Measurements from ENCODE around the gene RERE.

Gene RERE

GRCh38 chr1:8678673-8679394 lies 138.6 kb downstream of the RERE start:
- H3K4me3 ChIP-seq (ENCODE audit: low read depth, low read length) = no peak overlapping the region
- H3K9me3 ChIP-seq (ENCODE audit: control insufficient read depth, insufficient read depth, low read depth, low read length) = no peaks in the 10 kb centered on the region
- TF ChIP-seq ZNF366 (tag by site-specific recombination; conservative IDR thresholded peaks at IDR 0.05) = no peak
- 0 out of 2 replicates have a peak, but pooled peaks have one; percentile 34 for TF ChIP-seq PRDM1 (tag by site-specific recombination; IDR thresholded peaks at IDR 0.05)
- no peak for TF ChIP-seq HOXC10 (CRISPR knock-in tag; IDR thresholded peaks at IDR 0.05)
- TF ChIP-seq ZNF214 (tag by site-specific recombination; IDR thresholded peaks at IDR 0.05; ENCODE audit: borderline replicate concordance) = no peak
- TF ChIP-seq ZNF239 (tag by site-specific recombination; IDR thresholded peaks at IDR 0.05) = no peak
- no peak for TF ChIP-seq ZBTB26 (tag by site-specific recombination; optimal IDR thresholded peaks at IDR 0.05)
- H3K27ac ChIP-seq (ENCODE audit: extremely low read depth, low read depth, low read length) = no peak overlapping the region
- ChIA-PET CTCF (interaction anchor here (1.0 to 1.6 kb wide), 2 partner anchors 47 to 117 kb away, joined by 4 to 7 read pairs; no protein-coding TSS in a partner anchor), POLR2A (no interaction called here)
- no peaks in the 10 kb centered on the region for H3K36me3 ChIP-seq (ENCODE audit: control insufficient read depth in 2 of 2, insufficient read depth in 1 of 2, low read length in 2 of 2)
- H3K4me1 ChIP-seq (ENCODE audit: control insufficient read depth, insufficient read depth, low read length) = peaks cover 51% of the 10 kb centered on the region

- ChIA-PET CTCF (interaction anchor here (1.6 kb wide), 1 partner anchor 48 kb away, joined by 7 read pairs; no protein-coding TSS in a partner anchor), POLR2A (no interaction called here)
- no peak overlapping the region for H3K4me3 ChIP-seq (ENCODE audit: low read depth, low read length)
- no peak overlapping the region for H3K27ac ChIP-seq (ENCODE audit: extremely low read depth, low read depth, low read length)
- H3K4me1 ChIP-seq (ENCODE audit: control insufficient read depth, insufficient read depth, low read length) = peaks cover 51% of the 10 kb centered on the region
- TF ChIP-seq PRDM6 (tag by site-specific recombination; IDR thresholded peaks at IDR 0.05) = peak; percentile 41; the same call in 1 of the 2 replicates
- no peak for TF ChIP-seq ZNF623 (tag by site-specific recombination; IDR thresholded peaks at IDR 0.05)
- no peak for TF ChIP-seq ZFP37 (tag by site-specific recombination; IDR thresholded peaks at IDR 0.05)
- no peak for TF ChIP-seq ZSCAN23 (tag by site-specific recombination; IDR thresholded peaks at IDR 0.05)
- TF ChIP-seq ZNF830 (tag by site-specific recombination; IDR thresholded peaks at IDR 0.05; ENCODE audit: low read depth) = no peak
- no peak for TF ChIP-seq ZNF354C (tag by site-specific recombination; IDR thresholded peaks at IDR 0.05; ENCODE audit: borderline replicate concordance, low read depth)
- no peak for TF ChIP-seq ZNF132 (tag by site-specific recombination; IDR thresholded peaks at IDR 0.05; ENCODE audit: borderline replicate concordance)
- TF ChIP-seq TSHZ1 (tag by site-specific recombination; IDR thresholded peaks at IDR 0.05; ENCODE audit: borderline replicate concordance) = no peak
- no peak for TF ChIP-seq KLF1 (tag by site-specific recombination; IDR thresholded peaks at IDR 0.05)
- TF ChIP-seq ZNF664 (tag by site-specific recombination; IDR thresholded peaks at IDR 0.05) = 0 out of 2 replicates have a peak, but pooled peaks have one; percentile 5
- TF ChIP-seq ZFHX2 (tag by site-specific recombination; conservative IDR thresholded peaks at IDR 0.05) = no peak
- no peaks in the 10 kb centered on the region for H3K36me3 ChIP-seq (ENCODE audit: control insufficient read depth in 2 of 2, insufficient read depth in 1 of 2, low read length in 2 of 2)
- no peaks in the 10 kb centered on the region for H3K9me3 ChIP-seq (ENCODE audit: control insufficient read depth, insufficient read depth, low read depth, low read length)
Observed at GRCh38 chr1:8677782-8678181, 139.7 kb downstream of the RERE start.

Measured in HEK293 (cell line).